K562 (cell line): Measurements from ENCODE around the gene MTA2. TPM values are rescaled to one million over a fixed set of nuclear protein-coding genes. Genes with fewer than 3 reads are reported as not detected.

Experiments used
- CHD2 ChIP-seq: IDR thresholded peaks from 2 replicates; pipeline ENCODE4 v1.6.1; 2011; ENCODE audit warnings: low read depth, low read length
- CHD4 ChIP-seq: fragments of 200-600 bp; sonication (generic); IDR thresholded peaks from 3 replicates; pipeline ENCODE4 v1.6.1; 2012; ENCODE audit warnings: low read depth, mild to moderate bottlenecking, mixed read lengths, low read length, inconsistent platforms; ENCODE audit not compliant: insufficient read depth, insufficient replicate concordance, poor library complexity, severe bottlenecking
- ETV1 ChIP-seq: fragments of 450-650 bp; conservative IDR thresholded peaks from 2 replicates; pipeline ENCODE4 v1.6.1; 2016; ENCODE audit warnings: missing genetic modification characterization, control low read depth, low read depth, missing compliant biosample characterization
- FOXA3 ChIP-seq, 2 experiments: fragments of 450-650 bp in 1 of 2; sonication (generic) in 1 of 2; formaldehyde crosslinking; IDR thresholded peaks in 1 of 2; conservative IDR thresholded peaks in 1 of 2; 2 replicates each; pipeline versions ENCODE4 v1.4.0 to v1.8.0; 2020 to 2022; ENCODE audit warnings: mild to moderate bottlenecking in 2 of 2, missing genetic modification reagents in 1 of 2
- HNRNPK ChIP-seq: fragments of 200-400 bp; formaldehyde crosslinking; IDR thresholded peaks from one replicate; pipeline ENCODE4 v1.6.1; 2018; ENCODE audit warnings: mild to moderate bottlenecking, low read depth, low read length; ENCODE audit not compliant: poor library complexity, severe bottlenecking
- SAFB ChIP-seq: fragments of 200-400 bp; formaldehyde crosslinking; IDR thresholded peaks from 2 replicates; pipeline ENCODE4 v1.6.1; 2017; ENCODE audit warnings: low read depth, low read length, borderline replicate concordance
- SAP30 ChIP-seq: fragments of 200-600 bp; sonication (generic); IDR thresholded peaks from 2 replicates; pipeline ENCODE4 v1.6.1; 2012; ENCODE audit warnings: borderline replicate concordance, low read depth, mild to moderate bottlenecking, moderate library complexity, low read length, control low read depth, inconsistent platforms; ENCODE audit not compliant: insufficient read depth, poor library complexity, severe bottlenecking
- SIX5 ChIP-seq, 2 experiments: IDR thresholded peaks; 2 replicates each; pipeline ENCODE4 v1.6.1; 2011; ENCODE audit warnings: low read length in 2 of 2, borderline replicate concordance in 1 of 2, low read depth in 1 of 2, mild to moderate bottlenecking in 1 of 2, moderate library complexity in 1 of 2; ENCODE audit not compliant: insufficient read depth in 1 of 2
- TEAD2 ChIP-seq: fragments of 450-650 bp; IDR thresholded peaks from 2 replicates; pipeline ENCODE4 v1.6.1; 2016; ENCODE audit warnings: missing genetic modification characterization, control low read depth, missing compliant biosample characterization
- TFAM ChIP-seq: fragments of 250-450 bp; sonication (Bioruptor Pico); conservative IDR thresholded peaks from 2 replicates; pipeline ENCODE4 v1.5.0; 2021; ENCODE audit warnings: mild to moderate bottlenecking, moderate library complexity
- ZNF134 ChIP-seq: fragments of 250-450 bp; sonication (Bioruptor Pico); conservative IDR thresholded peaks from 2 replicates; pipeline ENCODE4 v1.4.0; 2020
- polyA plus RNA-seq, 8 experiments: library from polyadenylated mRNA; depleted of rRNA in 4 of 8; stranded (reverse) in 5 of 8; unstranded in 3 of 8; fragments of >200 nt; fragmentation: Nextera tagmentation in 2 of 8; fragmentation: Illumina TruSeq in 1 of 8; extraction: Ambion mirVana in 2 of 8; extraction: Trizol in 1 of 8; gene quantifications; 2 replicates each; pipeline versions ENCODE4 v1.2.1 to v1.2.3, GENCODE V29; 2011 to 2014; ENCODE audit warnings: inconsistent platforms in 1 of 8, missing spikeins in 1 of 8
- total RNA-seq, 7 experiments: library from RNA; depleted of rRNA in 6 of 7; stranded (reverse); fragments of >200 nt in 6 of 7; fragmentation: Illumina TruSeq in 2 of 7; extraction: Trizol in 2 of 7; gene quantifications; 2 replicates each; pipeline versions ENCODE4 v1.2.1 to v1.2.3, GENCODE V29; 2011 to 2021; ENCODE audit warnings: low replicate concordance in 1 of 7
- TF ChIP-seq, protein P1 (sequence below): fragments of 200-800 bp; sonication (Bioruptor generic); IDR thresholded peaks from 2 replicates; pipeline ENCODE4 v1.6.1; 2017; ENCODE audit warnings: missing genetic modification characterization, missing compliant biosample characterization
- TF ChIP-seq, protein P2 (sequence below), 2 experiments: fragments of 450-650 bp; conservative IDR thresholded peaks; 2 replicates each; pipeline ENCODE4 v1.6.1; 2017; ENCODE audit warnings: mild to moderate bottlenecking in 2 of 2, moderate library complexity in 2 of 2
- TF ChIP-seq, protein P3 (sequence below): sonication (generic); formaldehyde crosslinking; IDR thresholded peaks from 2 replicates; pipeline ENCODE4 v1.8.0; 2022; ENCODE audit warnings: missing genetic modification reagents, mild to moderate bottlenecking, borderline replicate concordance
- TF ChIP-seq, protein P4 (sequence below): fragments of 450-650 bp; formaldehyde crosslinking; conservative IDR thresholded peaks from 2 replicates; pipeline ENCODE4 v1.4.0; 2022; ENCODE audit warnings: mild to moderate bottlenecking, missing genetic modification characterization
- TF ChIP-seq, protein P5 (sequence below): conservative IDR thresholded peaks from 2 replicates; pipeline ENCODE4 v1.6.1; 2011; ENCODE audit warnings: low read depth, mild to moderate bottlenecking, low read length; ENCODE audit not compliant: control insufficient read depth
- TF ChIP-seq, protein P6 (sequence below): fragments of 250-450 bp; sonication (Bioruptor Pico); IDR thresholded peaks from 2 replicates; pipeline ENCODE4 v1.8.0; 2021; ENCODE audit warnings: moderate library complexity, mild to moderate bottlenecking, inconsistent platforms

MTA2 gene
- total and polyA plus RNA-seq, 9 of the 15 experiments (the other 6 are each of a cell fraction or from before 2014, with no cell fraction given) = 6.2 to 220 (median 172) TPM

DNA sequence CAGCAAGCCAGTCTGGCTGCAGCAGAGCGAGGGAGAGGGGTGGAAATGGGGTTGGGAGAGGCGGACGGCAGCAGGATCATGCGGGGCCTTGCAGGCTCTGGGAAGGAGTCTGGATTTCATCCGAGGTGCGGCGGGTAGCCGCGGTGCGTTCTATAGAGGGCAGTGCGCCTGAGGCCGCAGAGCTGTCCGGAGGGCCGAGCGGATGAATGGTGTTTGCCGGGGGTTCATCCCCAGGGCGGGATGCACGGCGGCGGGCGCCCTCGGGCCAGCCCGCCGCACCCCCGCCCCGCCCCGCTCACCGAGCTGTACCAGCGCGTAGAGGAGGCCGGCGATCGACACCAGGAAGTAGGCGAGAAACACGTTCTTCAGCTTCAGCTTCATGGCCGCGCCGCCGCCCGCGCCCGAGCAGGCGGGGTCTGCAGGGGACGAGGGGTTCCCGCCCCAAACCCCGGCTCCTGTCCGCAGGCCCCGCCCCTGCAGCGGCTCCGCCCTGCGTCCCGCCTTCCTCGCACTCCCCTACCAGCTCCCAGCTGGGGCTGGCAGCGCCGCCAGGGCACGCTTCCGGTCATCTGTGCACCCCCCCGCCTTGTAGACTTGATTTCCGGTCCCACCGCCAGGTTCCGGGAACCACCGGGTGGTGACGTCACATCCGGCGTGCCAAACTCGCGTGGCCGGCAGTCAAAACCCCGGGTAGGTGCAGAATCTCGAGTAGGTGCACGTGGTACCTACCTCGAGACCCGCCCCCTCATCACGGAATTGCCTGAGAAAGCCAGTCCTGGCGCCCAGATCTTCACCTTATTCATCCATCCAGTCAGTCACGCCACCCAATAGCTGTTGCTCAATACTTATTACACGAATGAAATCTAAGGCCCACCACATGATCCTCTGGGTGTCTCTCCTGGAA is 20.2 kb upstream of the MTA2 start, which contains the start of gene B3GAT3 (continued):
- TF ChIP-seq, protein P1, sequence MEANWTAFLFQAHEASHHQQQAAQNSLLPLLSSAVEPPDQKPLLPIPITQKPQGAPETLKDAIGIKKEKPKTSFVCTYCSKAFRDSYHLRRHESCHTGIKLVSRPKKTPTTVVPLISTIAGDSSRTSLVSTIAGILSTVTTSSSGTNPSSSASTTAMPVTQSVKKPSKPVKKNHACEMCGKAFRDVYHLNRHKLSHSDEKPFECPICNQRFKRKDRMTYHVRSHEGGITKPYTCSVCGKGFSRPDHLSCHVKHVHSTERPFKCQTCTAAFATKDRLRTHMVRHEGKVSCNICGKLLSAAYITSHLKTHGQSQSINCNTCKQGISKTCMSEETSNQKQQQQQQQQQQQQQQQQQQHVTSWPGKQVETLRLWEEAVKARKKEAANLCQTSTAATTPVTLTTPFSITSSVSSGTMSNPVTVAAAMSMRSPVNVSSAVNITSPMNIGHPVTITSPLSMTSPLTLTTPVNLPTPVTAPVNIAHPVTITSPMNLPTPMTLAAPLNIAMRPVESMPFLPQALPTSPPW (CRISPR knock-in tag) = peak; percentile 89
- peak; percentile 65; the same call in 1 of the 2 replicates for TF ChIP-seq SAFB
- TF ChIP-seq TEAD2 (tag) = no peak
- no peak for TF ChIP-seq SIX5 (IDR thresholded peaks at IDR 0.05; ENCODE audit: borderline replicate concordance in 1 of 2, insufficient read depth in 1 of 2, low read depth in 1 of 2, low read length in 2 of 2)
- TF ChIP-seq, protein P2, sequence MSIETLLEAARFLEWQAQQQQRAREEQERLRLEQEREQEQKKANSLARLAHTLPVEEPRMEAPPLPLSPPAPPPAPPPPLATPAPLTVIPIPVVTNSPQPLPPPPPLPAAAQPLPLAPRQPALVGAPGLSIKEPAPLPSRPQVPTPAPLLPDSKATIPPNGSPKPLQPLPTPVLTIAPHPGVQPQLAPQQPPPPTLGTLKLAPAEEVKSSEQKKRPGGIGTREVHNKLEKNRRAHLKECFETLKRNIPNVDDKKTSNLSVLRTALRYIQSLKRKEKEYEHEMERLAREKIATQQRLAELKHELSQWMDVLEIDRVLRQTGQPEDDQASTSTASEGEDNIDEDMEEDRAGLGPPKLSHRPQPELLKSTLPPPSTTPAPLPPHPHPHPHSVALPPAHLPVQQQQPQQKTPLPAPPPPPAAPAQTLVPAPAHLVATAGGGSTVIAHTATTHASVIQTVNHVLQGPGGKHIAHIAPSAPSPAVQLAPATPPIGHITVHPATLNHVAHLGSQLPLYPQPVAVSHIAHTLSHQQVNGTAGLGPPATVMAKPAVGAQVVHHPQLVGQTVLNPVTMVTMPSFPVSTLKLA (conservative IDR thresholded peaks at IDR 0.05) = peak; percentile 99 to 100
- TF ChIP-seq, protein P3, sequence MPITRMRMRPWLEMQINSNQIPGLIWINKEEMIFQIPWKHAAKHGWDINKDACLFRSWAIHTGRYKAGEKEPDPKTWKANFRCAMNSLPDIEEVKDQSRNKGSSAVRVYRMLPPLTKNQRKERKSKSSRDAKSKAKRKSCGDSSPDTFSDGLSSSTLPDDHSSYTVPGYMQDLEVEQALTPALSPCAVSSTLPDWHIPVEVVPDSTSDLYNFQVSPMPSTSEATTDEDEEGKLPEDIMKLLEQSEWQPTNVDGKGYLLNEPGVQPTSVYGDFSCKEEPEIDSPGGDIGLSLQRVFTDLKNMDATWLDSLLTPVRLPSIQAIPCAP (CRISPR knock-in tag) = no peak
- TF ChIP-seq SAP30 = peak; percentile 83
- no peak for TF ChIP-seq CHD4
- TF ChIP-seq, protein P4, sequence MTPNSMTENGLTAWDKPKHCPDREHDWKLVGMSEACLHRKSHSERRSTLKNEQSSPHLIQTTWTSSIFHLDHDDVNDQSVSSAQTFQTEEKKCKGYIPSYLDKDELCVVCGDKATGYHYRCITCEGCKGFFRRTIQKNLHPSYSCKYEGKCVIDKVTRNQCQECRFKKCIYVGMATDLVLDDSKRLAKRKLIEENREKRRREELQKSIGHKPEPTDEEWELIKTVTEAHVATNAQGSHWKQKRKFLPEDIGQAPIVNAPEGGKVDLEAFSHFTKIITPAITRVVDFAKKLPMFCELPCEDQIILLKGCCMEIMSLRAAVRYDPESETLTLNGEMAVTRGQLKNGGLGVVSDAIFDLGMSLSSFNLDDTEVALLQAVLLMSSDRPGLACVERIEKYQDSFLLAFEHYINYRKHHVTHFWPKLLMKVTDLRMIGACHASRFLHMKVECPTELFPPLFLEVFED = 0 out of 2 replicates have a peak, but pooled peaks have one; percentile 20
- TF ChIP-seq ZNF134 = 0 out of 2 replicates have a peak, but pooled peaks have one; percentile 11
- TF ChIP-seq CHD2 = peak; percentile 87
- no peak; a peak in 1 of 4 replicates for TF ChIP-seq FOXA3 (CRISPR knock-in tag; conservative IDR thresholded peaks at IDR 0.05 in 1 of 2, IDR thresholded peaks at IDR 0.05 in 1 of 2)
- TF ChIP-seq ETV1 = peak; percentile 99
- no peak for TF ChIP-seq TFAM
- TF ChIP-seq HNRNPK = peak; percentile 90
- TF ChIP-seq, protein P5, sequence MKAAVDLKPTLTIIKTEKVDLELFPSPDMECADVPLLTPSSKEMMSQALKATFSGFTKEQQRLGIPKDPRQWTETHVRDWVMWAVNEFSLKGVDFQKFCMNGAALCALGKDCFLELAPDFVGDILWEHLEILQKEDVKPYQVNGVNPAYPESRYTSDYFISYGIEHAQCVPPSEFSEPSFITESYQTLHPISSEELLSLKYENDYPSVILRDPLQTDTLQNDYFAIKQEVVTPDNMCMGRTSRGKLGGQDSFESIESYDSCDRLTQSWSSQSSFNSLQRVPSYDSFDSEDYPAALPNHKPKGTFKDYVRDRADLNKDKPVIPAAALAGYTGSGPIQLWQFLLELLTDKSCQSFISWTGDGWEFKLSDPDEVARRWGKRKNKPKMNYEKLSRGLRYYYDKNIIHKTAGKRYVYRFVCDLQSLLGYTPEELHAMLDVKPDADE = peak; percentile 82; the same call in 1 of the 2 replicates
- TF ChIP-seq, protein P6, sequence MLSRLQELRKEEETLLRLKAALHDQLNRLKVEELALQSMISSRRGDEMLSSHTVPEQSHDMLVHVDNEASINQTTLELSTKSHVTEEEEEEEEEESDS (CRISPR knock-in tag) = no peak
